Activated CD4-positive, alpha-beta T cell treated with anti-CD3 and anti-CD28 coated beads, Interleukin-2, amount 50 U/mL, for 16 hours (primary cell): ENCODE measurements around the gene THSD7A.

Experiments
- DNase-seq: peaks from one replicate; pipeline ENCODE4 v3.0.0-alpha.2; 2020

The THSD7A gene

GRCh38 chr7:11749629-11750028 is 82.4 kb downstream of the THSD7A start:
- no peak for DNase-seq

- no peak for DNase-seq
Observed at GRCh38 chr7:11748884-11749283, 83.1 kb downstream of the THSD7A start.

- DNase-seq, result no peak
Observed at GRCh38 chr7:11747715-11748485, 84.1 kb downstream of the THSD7A start.

GRCh38 chr7:11746591-11746990 is 85.4 kb downstream of the THSD7A start:
- DNase-seq, result no peak

- DNase-seq, result no peak
Observed at GRCh38 chr7:11743548-11743947, 88.5 kb downstream of the THSD7A start.

GRCh38 chr7:11743016-11743415 is 89.0 kb downstream of the THSD7A start:
- DNase-seq, result no peak

- no peak for DNase-seq
Observed at GRCh38 chr7:11742496-11742895, 89.5 kb downstream of the THSD7A start.

- no peak for DNase-seq
Observed at GRCh38 chr7:11737723-11738122, 94.3 kb downstream of the THSD7A start.

GRCh38 chr7:11732207-11732606 is 99.8 kb downstream of the THSD7A start:
- no peak for DNase-seq

GRCh38 chr7:11730725-11731124 is 101.3 kb downstream of the THSD7A start:
- no peak for DNase-seq

- DNase-seq, result no peak
Observed at GRCh38 chr7:11727864-11728263, 104.1 kb downstream of the THSD7A start.

GRCh38 chr7:11726794-11727155 is 105.2 kb downstream of the THSD7A start:
- no peak for DNase-seq

- no peak for DNase-seq
Observed at GRCh38 chr7:11726001-11726793, 105.8 kb downstream of the THSD7A start.

GRCh38 chr7:11716185-11716584 is 115.8 kb downstream of the THSD7A start:
- no peak for DNase-seq

GRCh38 chr7:11714676-11715075 is 117.3 kb downstream of the THSD7A start:
- no peak for DNase-seq

- DNase-seq, result no peak
Observed at GRCh38 chr7:11714205-11714604, 117.8 kb downstream of the THSD7A start.

GRCh38 chr7:11713352-11713751 is 118.6 kb downstream of the THSD7A start:
- no peak for DNase-seq

- no peak for DNase-seq
Observed at GRCh38 chr7:11710377-11710776, 121.6 kb downstream of the THSD7A start.

GRCh38 chr7:11709196-11709595 is 122.8 kb downstream of the THSD7A start:
- no peak for DNase-seq

GRCh38 chr7:11707606-11708193 is 124.3 kb downstream of the THSD7A start:
- DNase-seq, result no peak

GRCh38 chr7:11706666-11707605 is 125.1 kb downstream of the THSD7A start:
- DNase-seq, result no peak

- no peak for DNase-seq
Observed at GRCh38 chr7:11703829-11704228, 128.2 kb downstream of the THSD7A start.

- DNase-seq, result no peak
Observed at GRCh38 chr7:11702938-11703337, 129.1 kb downstream of the THSD7A start.
